Vagina (tissue), 2 donors: ENCODE data around the gene TBC1D24.

Experiments
- CTCF ChIP-seq, 3 experiments: fragments of 450-650 bp in 2 of 3; fragments of 200-600 bp in 1 of 3; sonication (generic) in 1 of 3; IDR thresholded peaks; one replicate each; pipeline ENCODE4 v1.5.1; 2017 to 2019; ENCODE audit warnings: antibody characterized with exemption in 3 of 3, mild to moderate bottlenecking in 2 of 3, moderate library complexity in 2 of 3
- POLR2A ChIP-seq, 2 donors: fragments of 450-650 bp; IDR thresholded peaks; one replicate each; pipeline ENCODE4 v1.6.1; 2017; ENCODE audit warnings: antibody characterized with exemption in 2 of 2, mild to moderate bottlenecking in 2 of 2, moderate library complexity in 2 of 2
- POLR2AphosphoS5 ChIP-seq, 2 donors: sonication (generic); formaldehyde crosslinking; IDR thresholded peaks; one replicate each; pipeline ENCODE4 v1.9.0; 2017; ENCODE audit warnings: antibody characterized with exemption in 2 of 2, mild to moderate bottlenecking in 2 of 2, low read depth in 1 of 2; ENCODE audit not compliant: insufficient read depth in 1 of 2

DNA sequence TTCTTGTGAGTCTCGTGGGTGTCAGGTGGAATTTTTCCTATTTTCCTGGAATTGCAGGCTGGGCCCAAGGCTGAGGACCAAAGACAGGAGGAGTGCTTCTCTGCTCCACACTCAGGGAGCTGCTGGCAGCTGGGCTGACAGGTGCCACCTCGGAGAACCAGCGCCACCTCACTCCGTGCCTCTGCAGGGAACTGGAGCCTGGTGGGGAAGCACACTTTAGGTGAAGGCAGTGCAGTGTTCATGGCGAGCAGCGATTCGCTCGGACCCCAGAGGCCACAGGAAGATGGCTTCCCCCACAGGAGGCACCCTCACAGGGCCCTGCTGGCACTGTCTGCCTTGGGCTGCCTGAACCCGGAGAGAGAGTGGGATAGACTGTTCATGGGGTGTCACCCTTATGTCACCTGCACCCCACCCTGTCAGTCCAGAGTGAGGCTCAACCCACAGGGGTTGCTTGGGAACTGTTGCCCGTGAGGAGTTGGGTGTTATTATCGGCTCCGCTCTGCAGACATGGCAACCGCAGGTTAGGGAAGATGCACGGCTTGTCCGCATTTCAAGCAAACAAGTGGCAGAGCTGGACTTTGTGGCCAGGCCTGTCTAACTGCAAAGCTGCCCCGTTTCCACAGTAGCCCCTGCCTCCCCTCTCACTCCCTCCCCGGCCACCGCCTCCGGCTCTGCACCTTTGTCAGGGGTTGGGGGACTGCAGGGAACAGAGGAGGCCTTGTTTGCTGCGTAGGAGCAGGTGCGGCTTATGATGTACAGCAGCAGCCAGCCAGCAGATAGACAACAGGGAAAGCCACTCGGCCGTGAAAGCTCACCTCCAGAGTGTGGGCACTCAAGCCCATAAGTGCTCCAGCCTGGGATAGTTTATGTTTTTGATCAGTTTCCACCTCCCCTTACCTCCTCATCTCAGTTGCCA is 15.5 kb downstream of the TBC1D24 start:
- no peak for TF ChIP-seq CTCF (IDR thresholded peaks at IDR 0.05)
- no peak for TF ChIP-seq POLR2A (IDR thresholded peaks at IDR 0.05)
- no peak for TF ChIP-seq POLR2AphosphoS5 (IDR thresholded peaks at IDR 0.05; ENCODE audit: insufficient read depth in 1 of 2, low read depth in 1 of 2)
